T-helper 9 cell (primary cell): Measurements from ENCODE around the gene PSMB11.

Experiments
- DNase-seq: peaks from one replicate; pipeline ENCODE4 v3.0.0-alpha.2; 2020

The PSMB11 gene

GRCh38 chr14:23060536-23061260 lies 18.7 kb downstream of the PSMB11 start:
- DNase-seq, result no peak

GRCh38 chr14:23062002-23062401 lies 20.0 kb downstream of the PSMB11 start:
- DNase-seq, result no peak

DNA sequence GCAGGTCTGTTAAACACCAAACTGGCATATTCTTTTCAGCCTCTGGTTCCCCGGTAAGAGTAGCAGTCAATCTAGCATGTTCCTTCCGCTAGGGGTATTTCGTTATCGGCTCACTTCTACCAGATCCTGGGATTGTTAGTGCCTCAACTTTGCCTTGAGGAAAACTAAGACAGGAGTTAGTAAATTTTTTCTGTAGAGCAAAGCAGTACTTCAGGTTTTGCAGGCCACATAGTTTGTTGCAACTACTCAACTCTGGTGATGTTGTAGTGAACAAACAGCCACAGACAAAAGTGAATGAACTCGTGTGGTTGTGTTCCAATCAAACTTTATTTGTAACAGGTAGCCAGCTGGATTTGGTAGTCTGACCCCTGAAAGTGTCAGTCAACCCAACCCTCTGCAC lies 21.6 kb downstream of the PSMB11 start:
- no peak for DNase-seq

- no peak for DNase-seq
Observed at GRCh38 chr14:23066368-23066767, 24.4 kb downstream of the PSMB11 start.

DNA sequence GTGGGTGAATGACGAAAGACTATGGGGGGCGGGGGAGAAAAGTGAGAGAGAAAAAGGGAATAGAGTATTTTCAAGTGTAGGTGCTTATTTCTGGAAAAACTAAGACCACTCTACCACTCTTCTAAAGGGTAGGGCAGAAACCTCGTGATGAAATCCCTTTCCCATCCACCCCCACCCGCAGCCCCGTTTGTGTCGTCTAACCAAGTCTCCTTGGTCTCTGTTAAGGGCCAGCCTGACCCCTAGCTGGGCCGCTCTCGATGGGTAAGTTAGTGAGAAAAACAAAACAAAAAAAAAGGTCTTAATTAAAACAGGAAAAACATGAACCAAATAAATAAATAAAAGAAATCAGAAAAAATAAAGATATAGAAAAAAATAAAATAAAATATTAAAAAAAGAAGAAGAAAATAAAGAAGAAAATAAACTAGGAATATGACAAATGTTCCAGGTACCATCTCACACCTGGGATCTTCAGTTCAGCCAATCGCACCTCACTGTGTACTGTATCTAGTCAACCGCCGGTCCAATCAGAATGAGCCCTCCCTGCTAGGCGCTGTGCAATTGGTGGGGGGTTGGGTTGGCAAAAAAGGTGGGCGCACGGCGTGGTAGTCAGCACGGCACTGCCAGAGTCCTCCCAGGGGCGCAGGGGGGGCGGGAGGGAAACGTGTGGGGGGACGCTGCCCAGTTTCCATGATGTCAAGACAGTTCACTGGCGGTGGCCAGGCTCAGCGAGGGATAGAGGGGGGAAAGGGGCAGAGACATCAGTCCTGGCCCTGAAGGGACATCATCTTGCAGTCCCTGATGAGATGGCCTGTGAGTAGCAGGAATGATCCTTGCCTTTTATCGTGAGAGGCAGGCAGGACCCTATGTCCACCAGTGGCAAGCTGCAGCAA lies 25.1 kb downstream of the PSMB11 start:
- no peak for DNase-seq

DNA sequence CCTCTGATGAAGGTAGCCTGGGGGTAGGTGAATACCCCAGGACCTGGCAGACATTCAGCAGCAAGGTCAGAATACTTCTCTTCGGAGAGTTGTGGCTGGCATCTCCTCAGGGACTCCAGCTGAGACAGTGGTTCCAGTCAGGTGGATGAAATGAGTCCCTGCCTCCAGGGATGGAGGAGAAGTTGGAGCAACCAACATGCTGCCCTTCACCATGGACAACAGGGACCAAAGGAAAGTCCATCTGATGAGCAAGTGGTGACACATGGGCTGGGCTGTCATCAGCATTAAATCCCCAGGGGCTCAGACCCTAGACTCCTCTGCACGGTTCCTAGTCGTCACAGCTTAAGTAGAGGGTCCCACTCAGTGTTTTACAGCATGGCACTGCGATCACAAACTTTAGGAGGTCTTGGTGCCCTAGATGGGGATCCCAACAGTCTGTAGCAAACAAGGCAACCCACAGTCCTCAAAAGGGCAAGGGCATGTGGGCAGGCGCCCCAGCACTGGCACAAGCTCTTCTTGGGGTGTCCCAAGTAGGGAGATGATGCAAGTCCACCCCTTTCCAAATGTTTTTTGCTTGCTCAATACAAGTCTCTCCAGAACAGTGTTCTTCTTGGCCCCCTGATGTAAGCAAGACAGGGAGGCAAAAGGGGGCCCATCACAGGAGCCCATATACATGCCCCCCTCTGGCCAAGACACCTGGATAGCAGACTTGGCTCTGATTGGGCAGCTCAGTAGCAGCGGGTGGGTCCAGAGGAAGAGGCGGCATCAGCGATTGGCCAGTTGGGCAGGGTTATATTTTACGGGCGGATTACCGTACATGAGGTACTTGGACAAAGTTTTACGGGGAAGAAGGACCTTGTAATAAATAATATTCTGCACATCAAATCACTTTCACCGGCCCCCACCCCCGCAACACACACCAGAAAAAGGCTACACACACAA lies 26.1 kb downstream of the PSMB11 start:
- DNase-seq, result no peak

DNA sequence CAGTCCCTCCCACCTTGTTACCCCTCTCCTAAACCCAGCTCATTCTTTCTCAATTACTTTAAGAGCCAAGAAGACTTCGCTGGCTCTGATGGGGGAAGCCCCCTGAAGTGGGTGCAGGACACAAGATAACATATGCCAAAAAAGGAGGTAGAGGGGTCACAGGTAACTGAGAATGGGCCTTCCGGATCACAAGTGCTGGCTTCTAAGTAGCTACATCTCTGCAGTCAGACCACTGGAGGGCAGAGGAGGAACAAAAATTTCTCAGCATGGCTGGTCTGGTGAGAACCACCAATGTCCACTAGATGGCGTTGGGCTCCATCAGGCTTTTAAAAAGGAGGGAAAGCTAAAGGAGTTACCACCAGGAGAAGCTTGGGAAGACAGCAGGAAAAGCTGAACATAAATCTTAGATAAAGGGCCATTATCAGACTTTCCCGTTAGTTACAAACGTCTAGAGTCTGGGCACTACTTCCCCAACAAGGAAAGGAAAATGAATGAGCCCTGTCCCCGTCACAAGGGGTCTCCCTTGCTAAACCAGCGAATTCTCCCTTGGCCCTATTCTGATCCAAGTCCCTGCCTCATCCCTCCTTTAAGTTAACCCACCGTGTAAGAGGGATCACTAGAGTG lies 26.9 kb downstream of the PSMB11 start:
- DNase-seq, result peak; percentile 57

GRCh38 chr14:23069413-23069806 lies 27.4 kb downstream of the PSMB11 start:
- no peak for DNase-seq

- DNase-seq, result no peak
Observed at GRCh38 chr14:23070262-23071129, 28.5 kb downstream of the PSMB11 start.

DNA sequence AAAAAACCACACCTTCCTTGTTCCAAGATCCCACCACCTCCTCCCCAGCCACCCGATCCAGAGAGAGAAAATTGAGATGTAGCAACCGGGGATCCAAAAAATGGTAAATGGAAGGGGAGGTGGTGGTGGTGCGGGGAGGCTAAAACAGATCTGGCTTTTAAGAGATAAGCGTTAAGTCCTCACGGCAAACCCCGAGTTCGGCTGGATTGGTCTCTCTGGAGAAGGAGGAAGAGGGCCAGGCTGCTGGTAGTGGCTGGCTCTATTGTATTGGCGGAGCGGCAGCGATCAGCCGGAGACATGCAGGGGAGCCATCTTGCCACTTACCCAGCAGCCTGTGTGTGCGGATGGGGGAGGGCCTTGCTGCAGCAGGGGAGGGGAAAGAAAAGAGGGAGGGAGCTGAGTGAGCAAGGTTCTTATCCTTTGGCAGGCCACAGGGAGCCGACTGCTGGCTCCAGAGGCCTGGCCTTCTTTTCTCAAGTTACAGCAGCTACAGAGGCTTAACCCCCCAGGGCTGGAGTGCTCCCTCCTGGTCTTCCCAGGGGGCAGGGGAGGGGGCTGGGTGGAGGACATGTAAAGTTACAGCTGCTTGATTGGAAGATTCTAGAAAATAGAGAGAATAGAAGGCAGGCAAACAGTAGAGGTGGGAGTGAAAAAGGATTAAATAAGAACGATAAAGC lies 29.4 kb downstream of the PSMB11 start:
- DNase-seq, result peak; percentile 62

- DNase-seq, result no peak
Observed at GRCh38 chr14:23071921-23072539, 30.0 kb downstream of the PSMB11 start.

DNA sequence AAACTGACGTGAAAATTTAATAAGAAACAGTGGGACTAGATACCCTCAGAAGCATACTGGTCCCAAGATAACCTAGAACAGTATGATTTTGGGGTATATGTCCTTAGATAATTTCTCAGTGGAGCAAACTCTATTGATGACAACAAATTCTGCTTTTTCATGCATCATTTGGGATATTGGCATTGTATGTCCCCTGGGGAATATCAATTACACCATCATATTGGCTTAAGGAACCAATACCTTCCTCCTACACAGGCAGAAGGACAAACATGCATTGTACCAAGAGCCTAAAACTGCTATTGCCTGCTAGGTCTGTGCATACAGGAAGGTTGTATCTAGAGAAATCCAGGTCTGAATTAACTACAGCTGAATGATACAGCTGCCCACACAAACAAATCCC lies 32.9 kb downstream of the PSMB11 start:
- no peak for DNase-seq

DNA sequence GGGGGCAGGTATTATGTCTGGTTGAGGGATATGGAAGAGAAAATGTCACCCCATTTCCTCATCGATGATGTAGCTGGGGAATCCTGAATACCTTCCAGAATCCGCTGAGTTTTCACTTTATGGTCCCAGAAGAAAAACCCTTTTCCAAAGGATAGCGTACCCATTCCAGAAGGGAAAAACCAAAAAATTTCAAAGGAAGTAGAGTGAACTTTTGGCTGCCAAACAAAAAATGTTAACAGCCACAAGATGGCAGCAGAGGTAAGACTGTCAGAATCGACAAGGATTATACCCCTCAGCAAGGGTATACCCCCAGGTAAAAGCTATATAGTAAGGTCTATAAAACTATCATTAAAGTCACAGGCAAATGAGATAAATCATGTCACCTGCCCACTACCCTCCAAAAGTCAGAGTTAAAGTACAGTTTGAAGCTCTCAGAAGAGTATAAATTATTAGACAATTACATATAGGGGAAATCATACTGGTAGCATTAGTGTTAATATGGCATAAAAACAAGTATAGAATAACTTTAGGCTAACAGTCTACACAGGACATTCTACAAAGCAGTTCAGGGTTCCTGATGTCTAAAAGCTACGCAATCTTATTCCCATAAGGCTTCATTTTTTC lies 34.9 kb downstream of the PSMB11 start:
- no peak for DNase-seq

DNA sequence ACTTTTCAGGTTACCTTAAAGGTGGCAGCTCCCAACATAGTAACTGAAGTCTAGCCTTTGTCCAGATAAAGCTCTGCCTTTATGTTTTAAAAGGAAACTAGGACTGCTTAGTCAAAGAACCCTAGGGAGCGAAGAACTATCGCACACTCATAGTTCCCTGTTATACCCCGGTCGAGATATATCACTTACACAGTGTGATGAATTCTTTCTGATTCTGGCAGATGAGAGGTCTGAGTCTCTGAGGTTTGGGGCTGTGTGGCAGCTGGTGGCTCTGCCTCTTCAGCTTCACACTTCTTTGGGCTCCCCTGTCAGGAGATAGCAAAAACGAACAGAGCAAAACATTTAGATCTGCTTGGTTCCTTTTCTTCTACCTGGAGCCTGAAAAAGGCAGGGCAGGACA lies 36.0 kb downstream of the PSMB11 start:
- no peak for DNase-seq

GRCh38 chr14:23078692-23079116 lies 36.7 kb downstream of the PSMB11 start:
- DNase-seq, result no peak

GRCh38 chr14:23079716-23080115 lies 37.7 kb downstream of the PSMB11 start:
- no peak for DNase-seq

DNA sequence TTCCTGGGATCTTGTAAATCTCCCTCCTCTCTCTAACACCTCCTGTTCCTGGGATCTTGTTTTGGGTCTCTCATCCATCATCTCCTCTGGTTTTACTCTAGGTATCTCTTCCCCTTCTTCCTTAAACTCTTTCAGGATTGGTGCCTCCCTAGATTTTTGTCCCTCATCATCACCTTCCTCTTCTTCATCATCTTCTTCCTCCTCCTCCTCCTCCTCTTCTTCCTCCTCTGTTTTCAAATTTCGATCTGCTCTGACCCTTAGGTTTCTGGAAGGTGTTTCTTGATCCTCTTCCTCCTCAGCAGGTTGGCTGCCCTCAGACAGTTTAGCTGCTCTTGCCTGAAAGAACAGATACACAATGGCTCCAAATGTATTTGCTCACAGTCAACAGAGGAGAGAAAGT lies 38.5 kb downstream of the PSMB11 start:
- no peak for DNase-seq

DNA sequence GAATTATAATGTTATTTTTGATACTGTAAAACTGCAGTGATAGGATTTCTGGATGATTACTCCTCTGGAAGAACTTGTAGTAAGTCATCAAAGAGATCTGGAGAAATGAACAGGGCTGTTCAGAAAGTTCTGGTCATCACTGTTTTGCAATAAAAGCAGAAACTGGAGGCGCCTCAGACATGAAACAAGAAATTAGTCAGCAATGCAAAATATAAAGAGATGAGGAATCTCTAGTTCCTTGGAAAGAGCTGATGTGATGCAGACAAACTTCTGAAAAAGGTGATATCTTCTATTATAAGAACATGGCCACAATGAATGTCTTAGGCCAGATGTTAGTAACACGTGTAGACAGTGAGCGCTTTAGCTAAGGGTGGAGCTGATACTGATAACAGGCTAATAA lies 43.4 kb downstream of the PSMB11 start:
- no peak for DNase-seq

- DNase-seq, result no peak
Observed at GRCh38 chr14:23086565-23086964, 44.6 kb downstream of the PSMB11 start.
